HG03064 (cell line): ENCODE measurements around the gene GSTO1.

Experiments used
- ATAC-seq: cut with Tn5 transposase; IDR thresholded peaks from one replicate; pipeline ENCODE4 v1.9.1; 2021; ENCODE audit warnings: low read depth; ENCODE audit not compliant: unreplicated experiment

GSTO1 gene

GRCh38 chr10:104273899-104274575 is 19.3 kb downstream of the GSTO1 start:
- ATAC-seq, result no peak

- no peak for ATAC-seq
These were observed 20.4 kb downstream of the GSTO1 start for GRCh38 chr10:104274762-104275721.

GRCh38 chr10:104276192-104276591 is 21.5 kb downstream of the GSTO1 start:
- no peak for ATAC-seq

- ATAC-seq, result no peak
These were observed 23.1 kb downstream of the GSTO1 start for GRCh38 chr10:104277785-104278184.

- no peak for ATAC-seq
These were observed 25.0 kb downstream of the GSTO1 start for GRCh38 chr10:104279550-104280259.

- ATAC-seq, result no peak
These were observed 27.0 kb downstream of the GSTO1 start for GRCh38 chr10:104281694-104282093.

- no peak for ATAC-seq
These were observed 30.2 kb downstream of the GSTO1 start for GRCh38 chr10:104284846-104285245.

GRCh38 chr10:104286939-104287338 is 32.2 kb downstream of the GSTO1 start:
- no peak for ATAC-seq

GRCh38 chr10:104288355-104288754 is 33.7 kb downstream of the GSTO1 start:
- no peak for ATAC-seq

- ATAC-seq, result peak; percentile 99
These were observed 36.8 kb downstream of the GSTO1 start for GRCh38 chr10:104291439-104291951.

GRCh38 chr10:104293011-104293410 is 38.3 kb downstream of the GSTO1 start:
- ATAC-seq, result no peak

GRCh38 chr10:104293781-104294321 is 39.2 kb downstream of the GSTO1 start:
- ATAC-seq, result no peak

- ATAC-seq, result no peak
These were observed 42.2 kb downstream of the GSTO1 start for GRCh38 chr10:104296687-104297436.

- no peak for ATAC-seq
These were observed 43.3 kb downstream of the GSTO1 start for GRCh38 chr10:104297697-104298660.

- ATAC-seq, result no peak
These were observed 44.6 kb downstream of the GSTO1 start for GRCh38 chr10:104299031-104299904.

- no peak for ATAC-seq
These were observed 45.5 kb downstream of the GSTO1 start for GRCh38 chr10:104300002-104300735.

GRCh38 chr10:104300736-104301292 is 46.1 kb downstream of the GSTO1 start:
- ATAC-seq, result no peak
